HepG2 (cell line): ENCODE measurements around the gene FAM9C.

ENCODE experiments used
- GPN1 ChIP-seq: sonication (generic); formaldehyde crosslinking; IDR thresholded peaks from 2 replicates; pipeline ENCODE4 v1.5.1; 2020; ENCODE audit warnings: missing genetic modification reagents, borderline replicate concordance
- MAZ ChIP-seq, 2 experiments: sonication (generic) in 1 of 2; formaldehyde crosslinking in 1 of 2; IDR thresholded peaks; 2 replicates each; pipeline versions ENCODE4 v1.5.0 to v1.6.1; 2012 to 2020; ENCODE audit warnings: low read depth in 2 of 2, mild to moderate bottlenecking in 2 of 2, borderline replicate concordance in 1 of 2, improper control_type of control experiment in 1 of 2, low read length in 1 of 2, missing genetic modification reagents in 1 of 2, moderate library complexity in 1 of 2
- TF ChIP-seq, protein P1 (sequence below), 2 experiments: sonication (generic) in 1 of 2; formaldehyde crosslinking in 1 of 2; IDR thresholded peaks; 2 replicates each; pipeline versions ENCODE4 v1.5.1 to v1.6.1; 2011 to 2020; ENCODE audit warnings: borderline replicate concordance in 1 of 2, low read depth in 1 of 2, low read length in 1 of 2, mild to moderate bottlenecking in 1 of 2, missing genetic modification reagents in 1 of 2, moderate library complexity in 1 of 2

GRCh38 chrX:13078739-13079444 lies 34.5 kb upstream of the FAM9C start:
- TF ChIP-seq GPN1 (CRISPR knock-in tag), result no peak
- TF ChIP-seq, protein P1, sequence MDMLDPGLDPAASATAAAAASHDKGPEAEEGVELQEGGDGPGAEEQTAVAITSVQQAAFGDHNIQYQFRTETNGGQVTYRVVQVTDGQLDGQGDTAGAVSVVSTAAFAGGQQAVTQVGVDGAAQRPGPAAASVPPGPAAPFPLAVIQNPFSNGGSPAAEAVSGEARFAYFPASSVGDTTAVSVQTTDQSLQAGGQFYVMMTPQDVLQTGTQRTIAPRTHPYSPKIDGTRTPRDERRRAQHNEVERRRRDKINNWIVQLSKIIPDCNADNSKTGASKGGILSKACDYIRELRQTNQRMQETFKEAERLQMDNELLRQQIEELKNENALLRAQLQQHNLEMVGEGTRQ (IDR thresholded peaks at IDR 0.05; ENCODE audit: low read depth, low read length), result no peak
- TF ChIP-seq, protein P1 (CRISPR knock-in tag; IDR thresholded peaks at IDR 0.05; ENCODE audit: borderline replicate concordance), result no peak
- no peak for TF ChIP-seq MAZ (IDR thresholded peaks at IDR 0.05; ENCODE audit: borderline replicate concordance, low read depth, low read length)
- TF ChIP-seq MAZ (CRISPR knock-in tag; IDR thresholded peaks at IDR 0.05; ENCODE audit: low read depth), result no peak
